ENCODE results near the gene CCDC69.

DNA sequence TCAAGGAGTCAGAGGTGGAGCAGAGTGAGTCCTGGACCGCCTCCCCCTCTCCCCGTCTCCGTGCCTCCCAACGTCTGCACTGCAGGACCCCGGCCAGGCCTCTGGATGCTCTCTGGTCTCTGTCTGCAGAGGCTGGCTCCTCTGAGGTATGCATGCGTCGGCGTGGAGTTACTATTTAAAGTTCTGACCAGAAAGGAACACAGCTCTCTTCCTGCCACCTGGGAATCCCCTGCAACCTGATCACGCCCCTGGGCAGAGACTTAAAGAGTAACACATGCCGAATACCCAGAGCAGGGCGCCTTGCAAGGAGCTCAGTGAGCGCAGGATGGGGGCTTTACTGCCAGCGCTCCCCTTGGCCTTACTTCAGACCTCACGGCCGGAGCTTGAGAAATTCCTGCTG, 82.4 kb downstream of the CCDC69 start:
- TF ChIP-seq, protein P1, sequence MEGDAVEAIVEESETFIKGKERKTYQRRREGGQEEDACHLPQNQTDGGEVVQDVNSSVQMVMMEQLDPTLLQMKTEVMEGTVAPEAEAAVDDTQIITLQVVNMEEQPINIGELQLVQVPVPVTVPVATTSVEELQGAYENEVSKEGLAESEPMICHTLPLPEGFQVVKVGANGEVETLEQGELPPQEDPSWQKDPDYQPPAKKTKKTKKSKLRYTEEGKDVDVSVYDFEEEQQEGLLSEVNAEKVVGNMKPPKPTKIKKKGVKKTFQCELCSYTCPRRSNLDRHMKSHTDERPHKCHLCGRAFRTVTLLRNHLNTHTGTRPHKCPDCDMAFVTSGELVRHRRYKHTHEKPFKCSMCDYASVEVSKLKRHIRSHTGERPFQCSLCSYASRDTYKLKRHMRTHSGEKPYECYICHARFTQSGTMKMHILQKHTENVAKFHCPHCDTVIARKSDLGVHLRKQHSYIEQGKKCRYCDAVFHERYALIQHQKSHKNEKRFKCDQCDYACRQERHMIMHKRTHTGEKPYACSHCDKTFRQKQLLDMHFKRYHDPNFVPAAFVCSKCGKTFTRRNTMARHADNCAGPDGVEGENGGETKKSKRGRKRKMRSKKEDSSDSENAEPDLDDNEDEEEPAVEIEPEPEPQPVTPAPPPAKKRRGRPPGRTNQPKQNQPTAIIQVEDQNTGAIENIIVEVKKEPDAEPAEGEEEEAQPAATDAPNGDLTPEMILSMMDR (IDR thresholded peaks at IDR 0.05; ENCODE audit: insufficient read depth, low read length, poor library complexity, severe bottlenecking) = no peak
- no peak for TF ChIP-seq EZH2phosphoT487 (conservative IDR thresholded peaks at IDR 0.05; ENCODE audit: low read length)
